Liver (tissue), 3 donors: ENCODE results near the gene CISTR.

Source experiments
- EGR1 ChIP-seq, 2 donors: IDR thresholded peaks; 2 replicates each; pipeline ENCODE4 v1.6.1; 2016 to 2018; ENCODE audit warnings: antibody characterized with exemption in 2 of 2, low read depth in 2 of 2
- FOXA2 ChIP-seq: IDR thresholded peaks from 2 replicates; pipeline ENCODE4 v1.6.1; 2016; ENCODE audit warnings: antibody characterized with exemption
- GABPA ChIP-seq, 2 donors: IDR thresholded peaks in 1 of 2; conservative IDR thresholded peaks in 1 of 2; 2 replicates each; pipeline ENCODE4 v1.6.1; 2016; ENCODE audit warnings: antibody characterized with exemption in 2 of 2, mild to moderate bottlenecking in 1 of 2, moderate library complexity in 1 of 2
- HNF4A ChIP-seq, 2 donors: conservative IDR thresholded peaks; 2 replicates each; pipeline ENCODE4 v1.6.1; 2016; ENCODE audit warnings: antibody characterized with exemption in 2 of 2, mild to moderate bottlenecking in 2 of 2
- JUND ChIP-seq, 2 donors: IDR thresholded peaks; 2 replicates each; pipeline ENCODE4 v1.6.1; 2016; ENCODE audit warnings: antibody characterized with exemption in 2 of 2
- RAD21 ChIP-seq, 2 donors: IDR thresholded peaks; 2 replicates each; pipeline ENCODE4 v1.6.1; 2016; ENCODE audit warnings: antibody characterized with exemption in 2 of 2, mild to moderate bottlenecking in 2 of 2
- RXRA ChIP-seq, 2 donors: IDR thresholded peaks; 2 replicates each; pipeline ENCODE4 v1.6.1; 2017 to 2018; ENCODE audit warnings: antibody characterized with exemption in 2 of 2, mild to moderate bottlenecking in 1 of 2
- SP1 ChIP-seq: IDR thresholded peaks from 2 replicates; pipeline ENCODE4 v1.6.1; 2018; ENCODE audit warnings: antibody characterized with exemption, mild to moderate bottlenecking
- TAF1 ChIP-seq: conservative IDR thresholded peaks from 2 replicates; pipeline ENCODE4 v1.6.1; 2016; ENCODE audit warnings: antibody characterized with exemption, mild to moderate bottlenecking
- YY1 ChIP-seq: IDR thresholded peaks from 2 replicates; pipeline ENCODE4 v1.6.1; 2016; ENCODE audit warnings: antibody characterized with exemption, mild to moderate bottlenecking
- TF ChIP-seq, protein P1 (sequence below): fragments of 150-350 bp; IDR thresholded peaks from 2 replicates; pipeline ENCODE4 v1.5.1; 2017; ENCODE audit warnings: improper control_type of control experiment, low read depth, low read length; ENCODE audit not compliant: missing input control
- TF ChIP-seq, protein P2 (sequence below): IDR thresholded peaks from 2 replicates; pipeline ENCODE4 v1.6.1; 2016; ENCODE audit warnings: antibody characterized with exemption, mild to moderate bottlenecking
- TF ChIP-seq, protein P3 (sequence below): IDR thresholded peaks from 2 replicates; pipeline ENCODE4 v1.6.1; 2016; ENCODE audit warnings: antibody characterized with exemption
- TF ChIP-seq, protein P4 (sequence below): IDR thresholded peaks from 2 replicates; pipeline ENCODE4 v1.6.1; 2016; ENCODE audit warnings: antibody characterized with exemption
- donor health status: healthy.
- donor health status: healthy.

DNA sequence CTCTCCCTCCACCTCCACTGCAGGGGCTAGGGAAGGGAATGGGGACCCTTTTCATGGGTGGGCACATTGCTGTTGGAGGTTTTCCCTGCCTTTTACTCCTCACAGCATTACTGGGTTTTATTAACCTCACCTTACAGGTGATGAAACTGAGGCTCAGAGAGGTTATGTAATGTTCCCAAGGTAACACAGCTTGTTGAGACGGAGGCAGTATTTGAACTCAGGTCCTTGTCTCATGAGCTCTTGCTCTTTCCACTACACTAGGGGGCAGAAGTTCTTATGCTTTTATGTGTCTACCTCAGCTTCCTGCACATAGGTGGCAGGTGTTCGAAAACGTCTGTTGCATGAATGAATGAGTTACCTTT is 11.7 kb downstream of the CISTR start:
- TF ChIP-seq, protein P1, sequence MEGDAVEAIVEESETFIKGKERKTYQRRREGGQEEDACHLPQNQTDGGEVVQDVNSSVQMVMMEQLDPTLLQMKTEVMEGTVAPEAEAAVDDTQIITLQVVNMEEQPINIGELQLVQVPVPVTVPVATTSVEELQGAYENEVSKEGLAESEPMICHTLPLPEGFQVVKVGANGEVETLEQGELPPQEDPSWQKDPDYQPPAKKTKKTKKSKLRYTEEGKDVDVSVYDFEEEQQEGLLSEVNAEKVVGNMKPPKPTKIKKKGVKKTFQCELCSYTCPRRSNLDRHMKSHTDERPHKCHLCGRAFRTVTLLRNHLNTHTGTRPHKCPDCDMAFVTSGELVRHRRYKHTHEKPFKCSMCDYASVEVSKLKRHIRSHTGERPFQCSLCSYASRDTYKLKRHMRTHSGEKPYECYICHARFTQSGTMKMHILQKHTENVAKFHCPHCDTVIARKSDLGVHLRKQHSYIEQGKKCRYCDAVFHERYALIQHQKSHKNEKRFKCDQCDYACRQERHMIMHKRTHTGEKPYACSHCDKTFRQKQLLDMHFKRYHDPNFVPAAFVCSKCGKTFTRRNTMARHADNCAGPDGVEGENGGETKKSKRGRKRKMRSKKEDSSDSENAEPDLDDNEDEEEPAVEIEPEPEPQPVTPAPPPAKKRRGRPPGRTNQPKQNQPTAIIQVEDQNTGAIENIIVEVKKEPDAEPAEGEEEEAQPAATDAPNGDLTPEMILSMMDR = no peak
- TF ChIP-seq TAF1 = no peak
- TF ChIP-seq, protein P2, sequence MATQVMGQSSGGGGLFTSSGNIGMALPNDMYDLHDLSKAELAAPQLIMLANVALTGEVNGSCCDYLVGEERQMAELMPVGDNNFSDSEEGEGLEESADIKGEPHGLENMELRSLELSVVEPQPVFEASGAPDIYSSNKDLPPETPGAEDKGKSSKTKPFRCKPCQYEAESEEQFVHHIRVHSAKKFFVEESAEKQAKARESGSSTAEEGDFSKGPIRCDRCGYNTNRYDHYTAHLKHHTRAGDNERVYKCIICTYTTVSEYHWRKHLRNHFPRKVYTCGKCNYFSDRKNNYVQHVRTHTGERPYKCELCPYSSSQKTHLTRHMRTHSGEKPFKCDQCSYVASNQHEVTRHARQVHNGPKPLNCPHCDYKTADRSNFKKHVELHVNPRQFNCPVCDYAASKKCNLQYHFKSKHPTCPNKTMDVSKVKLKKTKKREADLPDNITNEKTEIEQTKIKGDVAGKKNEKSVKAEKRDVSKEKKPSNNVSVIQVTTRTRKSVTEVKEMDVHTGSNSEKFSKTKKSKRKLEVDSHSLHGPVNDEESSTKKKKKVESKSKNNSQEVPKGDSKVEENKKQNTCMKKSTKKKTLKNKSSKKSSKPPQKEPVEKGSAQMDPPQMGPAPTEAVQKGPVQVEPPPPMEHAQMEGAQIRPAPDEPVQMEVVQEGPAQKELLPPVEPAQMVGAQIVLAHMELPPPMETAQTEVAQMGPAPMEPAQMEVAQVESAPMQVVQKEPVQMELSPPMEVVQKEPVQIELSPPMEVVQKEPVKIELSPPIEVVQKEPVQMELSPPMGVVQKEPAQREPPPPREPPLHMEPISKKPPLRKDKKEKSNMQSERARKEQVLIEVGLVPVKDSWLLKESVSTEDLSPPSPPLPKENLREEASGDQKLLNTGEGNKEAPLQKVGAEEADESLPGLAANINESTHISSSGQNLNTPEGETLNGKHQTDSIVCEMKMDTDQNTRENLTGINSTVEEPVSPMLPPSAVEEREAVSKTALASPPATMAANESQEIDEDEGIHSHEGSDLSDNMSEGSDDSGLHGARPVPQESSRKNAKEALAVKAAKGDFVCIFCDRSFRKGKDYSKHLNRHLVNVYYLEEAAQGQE = no peak
- TF ChIP-seq, protein P3, sequence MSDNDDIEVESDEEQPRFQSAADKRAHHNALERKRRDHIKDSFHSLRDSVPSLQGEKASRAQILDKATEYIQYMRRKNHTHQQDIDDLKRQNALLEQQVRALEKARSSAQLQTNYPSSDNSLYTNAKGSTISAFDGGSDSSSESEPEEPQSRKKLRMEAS = no peak
- no peak for TF ChIP-seq RAD21 (IDR thresholded peaks at IDR 0.05)
- TF ChIP-seq GABPA (IDR thresholded peaks at IDR 0.05 in 1 of 2, conservative IDR thresholded peaks at IDR 0.05 in 1 of 2) = no peak
- no peak for TF ChIP-seq JUND (IDR thresholded peaks at IDR 0.05)
- TF ChIP-seq SP1 = no peak
- no peak for TF ChIP-seq HNF4A (conservative IDR thresholded peaks at IDR 0.05)
- no peak for TF ChIP-seq RXRA (IDR thresholded peaks at IDR 0.05)
- TF ChIP-seq YY1 = no peak
- no peak for TF ChIP-seq FOXA2
- TF ChIP-seq, protein P4, sequence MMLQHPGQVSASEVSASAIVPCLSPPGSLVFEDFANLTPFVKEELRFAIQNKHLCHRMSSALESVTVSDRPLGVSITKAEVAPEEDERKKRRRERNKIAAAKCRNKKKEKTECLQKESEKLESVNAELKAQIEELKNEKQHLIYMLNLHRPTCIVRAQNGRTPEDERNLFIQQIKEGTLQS = no peak
- TF ChIP-seq EGR1 (IDR thresholded peaks at IDR 0.05; ENCODE audit: low read depth in 2 of 2) = no peak
